Measurements from ENCODE around the gene PHPT1. TPM values are rescaled to one million over a fixed set of nuclear protein-coding genes. Genes with fewer than 3 reads are reported as not detected.

PHPT1 gene
- polyA plus RNA-seq, 4 donors, result 111 to 337 (median 169) TPM

Other genes with a start within 250 kb of the PHPT1 start
- 100 to 1,000 TPM in 1 of 4 donors, 10 to 100 TPM in 3; 15.4 to 114 (median 34.6) TPM for gene EGFL7, start 186.5 kb upstream of the PHPT1 start, polyA plus RNA-seq
- gene AGPAT2, start 162.0 kb upstream of the PHPT1 start, polyA plus RNA-seq, result 100 to 1,000 TPM; 222 to 653 (median 363) TPM
- 10 to 100 TPM in 2 of 4 donors, 1 to 10 TPM in 1, under 1 TPM in 1; 0.22 to 12.7 (median 6.6) TPM for gene DIPK1B, start 136.8 kb upstream of the PHPT1 start, polyA plus RNA-seq
- 1 to 10 TPM in 3 of 4 donors, not detected in 1; 1.1 to 8.4 (median 4.7) TPM for gene LCN10, start 106.5 kb upstream of the PHPT1 start, polyA plus RNA-seq
- 10 to 100 TPM in 1 of 4 donors, 1 to 10 TPM in 2, not detected in 1; 1.4 to 21.5 (median 2.2) TPM for gene LCN6, start 100.9 kb upstream of the PHPT1 start, polyA plus RNA-seq
- gene LCN8, start 91.2 kb upstream of the PHPT1 start, polyA plus RNA-seq, result under 1 TPM in 1 of 4 donors, not detected in 3; 0.16 TPM
- 10 to 100 TPM in 2 of 4 donors, 1 to 10 TPM in 1, under 1 TPM in 1; 0.46 to 38.5 (median 8.8) TPM for gene LCN15, start 84.9 kb upstream of the PHPT1 start, polyA plus RNA-seq
- gene TMEM141, start 58.1 kb upstream of the PHPT1 start, polyA plus RNA-seq, result 100 to 1,000 TPM; 148 to 518 (median 194) TPM
- gene CCDC183, start 53.1 kb upstream of the PHPT1 start, polyA plus RNA-seq, result 10 to 100 TPM in 1 of 4 donors, 1 to 10 TPM in 2, under 1 TPM in 1; 0.40 to 37.9 (median 2.1) TPM
- gene RABL6, start 41.5 kb upstream of the PHPT1 start, polyA plus RNA-seq, result 100 to 1,000 TPM in 1 of 4 donors, 10 to 100 TPM in 3; 75.5 to 114 (median 82.3) TPM
- gene AJM1, start 6.9 kb upstream of the PHPT1 start, polyA plus RNA-seq, result 10 to 100 TPM in 1 of 4 donors, 1 to 10 TPM in 3; 1.1 to 11.6 (median 2.6) TPM
- 1,000 to 10,000 TPM in 1 of 4 donors, 1 to 10 TPM in 3; 4.6 to 1,156 (median 8.9) TPM for gene MAMDC4, start 2.9 kb downstream of the PHPT1 start, polyA plus RNA-seq
- 1,000 to 10,000 TPM in 2 of 4 donors, 100 to 1,000 TPM in 2; 556 to 1,582 (median 1,008) TPM for gene EDF1, start 16.9 kb downstream of the PHPT1 start, polyA plus RNA-seq
- gene TRAF2, start 37.1 kb downstream of the PHPT1 start, polyA plus RNA-seq, result 10 to 100 TPM; 11.2 to 20.9 (median 13.8) TPM
- 100 to 1,000 TPM in 3 of 4 donors, 10 to 100 TPM in 1; 96.1 to 262 (median 181) TPM for gene FBXW5, start 95.3 kb downstream of the PHPT1 start, polyA plus RNA-seq
- 100 to 1,000 TPM in 1 of 4 donors, 10 to 100 TPM in 3; 13.6 to 106 (median 61.3) TPM for gene C8G, start 95.8 kb downstream of the PHPT1 start, polyA plus RNA-seq
- gene LCN12, start 102.9 kb downstream of the PHPT1 start, polyA plus RNA-seq, result 10 to 100 TPM in 1 of 4 donors, 1 to 10 TPM in 2, not detected in 1; 2.2 to 88.7 (median 3.4) TPM
- 10 to 100 TPM in 2 of 4 donors, 1 to 10 TPM in 1, under 1 TPM in 1; 0.86 to 38.0 (median 19.4) TPM for gene PTGDS, start 128.1 kb downstream of the PHPT1 start, polyA plus RNA-seq
- under 1 TPM in 2 of 4 donors, not detected in 2; 0.07 to 0.16 TPM for gene LCNL1, start 133.6 kb downstream of the PHPT1 start, polyA plus RNA-seq
- gene PAXX, start 143.0 kb downstream of the PHPT1 start, polyA plus RNA-seq, result 10 to 100 TPM; 33.7 to 85.9 (median 75.5) TPM
- gene CLIC3, start 147.2 kb downstream of the PHPT1 start, polyA plus RNA-seq, result 1 to 10 TPM in 2 of 4 donors, under 1 TPM in 1, not detected in 1; 0.81 to 6.2 (median 1.4) TPM
- gene ABCA2, start 178.8 kb downstream of the PHPT1 start, polyA plus RNA-seq, result 10 to 100 TPM in 2 of 4 donors, 1 to 10 TPM in 2; 3.4 to 29.0 (median 8.8) TPM
- gene FUT7, start 182.7 kb downstream of the PHPT1 start, polyA plus RNA-seq, result under 1 TPM in 2 of 4 donors, not detected in 2; 0.09 to 0.90 TPM
- 10 to 100 TPM; 18.3 to 84.6 (median 33.7) TPM for gene NPDC1, start 196.8 kb downstream of the PHPT1 start, polyA plus RNA-seq
- 10 to 100 TPM in 2 of 4 donors, 1 to 10 TPM in 2; 5.5 to 16.5 (median 8.3) TPM for gene ENTPD2, start 204.7 kb downstream of the PHPT1 start, polyA plus RNA-seq
- gene SAPCD2, start 221.1 kb downstream of the PHPT1 start, polyA plus RNA-seq, result 10 to 100 TPM in 2 of 4 donors, 1 to 10 TPM in 1, under 1 TPM in 1; 0.81 to 22.2 (median 7.0) TPM
- 10 to 100 TPM in 1 of 4 donors, 1 to 10 TPM in 2, under 1 TPM in 1; 0.89 to 25.8 (median 5.3) TPM for gene UAP1L1, start 228.1 kb downstream of the PHPT1 start, polyA plus RNA-seq
- gene MAN1B1, start 237.6 kb downstream of the PHPT1 start, polyA plus RNA-seq, result 10 to 100 TPM; 40.3 to 69.4 (median 42.5) TPM

All from small intestine (tissue), 4 donors.